Cerebellar nuclear complex (tissue), 1 donor: ENCODE measurements around the gene JAM3.
"Not testable (repeated sequence)": the region's sequence is repeated elsewhere in the genome, so short reads cannot be mapped to it uniquely, and the experiment has no call there.

Source experiments
- DNase-seq, 2 experiments: peaks; one replicate each; lab custom pipeline; 2025; lab: John Stamatoyannopoulos, UW

JAM3 gene

DNA sequence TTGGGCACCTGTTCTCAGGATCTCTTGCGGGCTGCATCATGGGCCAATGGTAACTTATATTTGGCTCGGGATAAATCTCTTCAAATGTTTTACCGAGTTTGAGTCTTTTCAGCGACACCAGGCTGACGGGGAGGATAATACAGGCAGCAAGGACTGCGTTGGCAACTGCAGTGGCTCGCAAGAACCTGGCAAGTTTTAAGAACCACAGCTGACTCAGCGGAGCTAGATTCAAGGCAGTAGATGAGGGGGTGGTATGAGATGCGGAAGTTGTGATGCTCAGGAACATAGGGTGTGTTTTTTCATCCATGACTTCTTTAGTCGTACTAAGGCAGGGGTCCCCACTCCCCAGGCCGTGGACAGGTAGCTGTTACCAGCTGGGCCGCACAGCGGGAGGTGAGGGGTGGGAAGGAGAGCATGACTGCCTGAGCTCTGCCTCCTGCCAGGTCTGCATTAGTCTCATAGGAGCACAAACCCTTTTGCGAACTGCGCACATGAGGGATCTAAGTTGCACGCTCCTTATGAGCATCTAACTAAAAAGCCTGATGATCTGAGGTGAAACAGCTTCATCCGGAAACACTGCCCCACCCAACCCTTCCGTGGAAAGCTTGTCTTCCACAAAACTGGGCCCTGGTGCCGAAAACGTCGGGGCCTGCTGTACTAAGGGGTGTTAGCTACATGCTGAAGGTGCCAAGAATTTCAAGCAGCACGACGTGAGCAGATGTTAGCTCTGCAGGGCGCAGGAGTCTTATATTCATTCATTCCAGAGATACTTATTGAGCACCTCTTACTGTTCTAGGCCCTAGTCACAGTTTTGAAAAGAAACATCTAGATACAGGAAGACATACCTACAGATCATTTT, 6.4 kb upstream of the JAM3 start:
- no peak for DNase-seq

DNA sequence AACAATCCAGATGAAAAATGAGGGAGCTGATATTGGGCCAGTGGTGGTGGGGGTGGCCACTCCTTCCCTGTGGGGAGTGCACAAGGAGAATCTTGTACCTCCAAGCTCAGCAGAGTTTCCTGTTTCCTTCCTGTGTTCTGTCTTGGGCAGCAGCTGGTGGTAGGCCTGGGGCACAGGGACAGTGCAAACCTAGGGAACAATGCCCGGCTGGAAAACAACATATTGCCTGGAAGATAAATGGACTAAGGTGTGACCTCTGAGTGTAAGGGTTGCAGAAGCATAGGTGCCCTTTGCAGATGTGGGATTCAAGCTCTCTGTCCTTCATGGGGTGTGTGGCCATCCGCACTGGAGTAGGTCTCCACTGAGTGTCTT, 5.8 kb upstream of the JAM3 start:
- no peak for DNase-seq

DNA sequence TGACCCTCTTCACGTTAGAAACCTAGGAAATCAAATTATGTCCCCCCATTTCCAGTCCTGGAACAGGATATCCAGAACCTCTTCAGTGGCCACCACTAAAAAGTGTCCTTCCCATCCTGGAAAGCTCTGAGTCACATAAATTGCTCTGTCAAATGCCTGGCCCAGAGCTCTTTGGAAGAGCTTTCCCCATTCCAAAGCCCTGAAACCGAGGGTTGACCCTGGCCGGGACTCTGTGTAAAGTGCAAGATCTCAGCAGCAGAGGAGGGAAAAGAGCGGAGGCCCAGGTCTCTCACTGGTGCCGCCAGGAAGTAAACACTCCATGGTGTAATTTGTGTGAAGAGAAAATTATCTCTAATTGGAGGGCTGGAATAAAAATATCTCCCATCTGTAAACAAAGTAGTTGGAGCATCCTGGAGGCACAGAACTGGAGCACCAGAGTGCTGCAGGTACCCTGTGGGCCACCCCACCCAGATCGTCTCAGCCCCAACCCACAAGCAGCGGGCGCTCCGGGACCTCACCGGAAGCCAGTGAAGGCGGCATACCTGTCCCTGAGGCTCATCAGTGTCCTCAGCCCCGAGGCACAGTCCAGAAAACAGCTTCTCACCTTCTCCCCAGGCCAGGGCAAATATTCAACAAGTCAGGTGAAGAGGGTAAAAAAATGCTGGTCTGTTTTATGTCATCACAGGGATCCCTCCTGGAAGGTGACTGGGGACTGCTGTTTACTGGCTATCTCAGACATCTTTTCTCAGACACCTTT, 4.7 kb upstream of the JAM3 start:
- no peak for DNase-seq

DNA sequence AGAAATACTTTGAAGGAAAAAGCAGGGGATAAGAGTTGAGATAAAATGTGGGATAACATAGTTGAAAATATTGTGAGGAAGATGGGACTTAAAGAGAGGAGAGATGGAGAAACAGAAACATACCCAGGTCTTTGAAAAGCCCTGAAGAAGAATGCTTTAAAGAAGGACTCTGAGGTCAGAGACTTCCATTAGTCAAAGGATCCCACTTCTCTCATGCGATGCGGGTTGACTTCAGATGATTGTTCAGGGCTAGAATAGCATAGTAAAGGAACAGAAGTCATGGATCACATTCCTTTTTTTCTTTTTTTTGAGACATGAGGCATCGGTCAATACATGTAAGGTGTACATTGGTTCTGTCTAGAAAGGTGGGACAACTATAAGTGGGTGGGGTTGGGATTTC, 3.5 kb upstream of the JAM3 start:
- no peak for DNase-seq

DNA sequence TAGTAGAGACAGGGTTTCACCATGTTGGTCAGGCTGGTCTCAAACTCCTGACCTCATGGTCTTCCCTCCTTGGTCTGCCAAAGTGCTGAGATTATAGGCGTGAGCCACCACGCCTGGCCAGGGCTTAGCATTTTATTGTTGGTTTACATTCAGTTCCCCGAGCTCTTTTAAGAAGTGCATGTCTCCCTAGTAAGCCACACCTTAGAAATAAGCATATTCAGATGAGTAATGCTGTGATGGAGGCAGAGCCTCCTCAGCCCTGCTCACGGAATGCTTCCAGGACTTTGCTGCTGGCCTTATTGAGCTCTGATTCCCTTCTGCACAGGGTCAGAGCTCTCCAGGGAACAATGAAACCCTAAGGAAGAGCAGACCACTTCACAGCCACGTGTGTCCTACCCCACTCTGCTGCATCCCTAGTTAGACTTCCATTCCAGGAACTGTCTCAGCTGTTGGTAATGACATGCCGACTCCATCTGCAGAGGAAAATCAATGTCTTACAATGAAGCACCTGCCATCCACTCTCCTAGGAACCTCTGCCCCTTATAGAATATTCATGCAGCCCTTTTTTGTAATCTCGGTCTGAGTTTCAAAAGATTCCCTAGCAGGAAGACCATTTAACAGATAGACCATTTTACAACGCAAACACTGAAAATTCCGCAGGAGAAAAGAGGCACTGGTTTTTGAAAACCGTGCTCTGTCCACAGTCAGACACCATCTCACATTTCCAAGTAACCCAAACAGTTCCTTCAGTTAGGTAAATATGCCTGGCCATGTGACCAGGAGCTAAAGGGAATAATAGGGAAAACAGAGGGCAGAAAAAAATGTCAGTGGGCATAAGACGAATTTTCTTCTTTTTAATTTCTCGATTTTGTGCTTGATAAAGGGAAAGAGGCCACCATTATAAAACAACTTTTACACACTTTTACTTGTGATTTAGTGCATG, 1.7 kb upstream of the JAM3 start:
- DNase-seq: no peak

DNA sequence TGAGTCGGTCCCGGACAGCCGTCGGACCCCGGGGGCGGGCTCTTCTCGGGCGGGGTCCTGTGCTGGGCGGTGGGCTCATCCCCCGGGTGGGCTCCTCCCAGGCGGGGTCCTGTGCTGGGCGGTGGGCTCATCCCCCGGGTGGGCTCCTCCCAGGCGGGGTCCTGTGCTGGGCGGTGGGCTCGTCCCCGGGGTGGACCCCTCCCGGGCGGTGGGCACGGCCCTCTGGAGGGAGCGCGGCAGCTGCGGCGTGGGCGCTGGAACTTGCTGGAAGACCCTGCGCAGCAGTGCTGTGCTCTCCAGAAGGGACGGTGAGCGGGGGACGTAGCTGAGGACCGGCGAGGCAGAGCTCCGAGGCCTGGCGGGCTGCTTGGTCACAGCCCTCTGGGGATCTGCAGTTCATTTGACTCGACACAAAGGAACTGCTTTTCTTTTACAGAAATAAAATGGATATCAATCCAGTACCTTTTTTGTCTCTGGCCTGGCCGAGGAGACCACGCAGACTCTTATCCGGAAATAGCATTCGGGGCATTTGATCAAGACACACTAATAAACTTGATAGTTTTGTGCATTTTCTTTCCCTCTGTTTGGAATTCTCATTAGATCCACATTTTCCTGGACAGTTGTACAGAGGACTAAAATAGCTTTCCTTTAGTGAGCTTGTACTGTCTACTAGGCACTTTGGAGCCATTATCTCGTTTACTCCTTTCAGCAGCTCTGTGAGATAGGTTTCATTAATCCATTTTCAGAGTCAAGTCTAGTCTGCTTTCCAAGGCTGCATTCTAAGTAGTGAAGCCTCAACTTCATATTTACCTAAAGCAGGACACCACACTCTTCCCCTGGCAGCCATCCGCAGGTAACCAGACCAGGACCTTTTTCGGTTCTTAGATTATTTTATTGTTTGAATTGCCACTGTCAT, 812 bp downstream of the JAM3 start:
- DNase-seq: no peak

DNA sequence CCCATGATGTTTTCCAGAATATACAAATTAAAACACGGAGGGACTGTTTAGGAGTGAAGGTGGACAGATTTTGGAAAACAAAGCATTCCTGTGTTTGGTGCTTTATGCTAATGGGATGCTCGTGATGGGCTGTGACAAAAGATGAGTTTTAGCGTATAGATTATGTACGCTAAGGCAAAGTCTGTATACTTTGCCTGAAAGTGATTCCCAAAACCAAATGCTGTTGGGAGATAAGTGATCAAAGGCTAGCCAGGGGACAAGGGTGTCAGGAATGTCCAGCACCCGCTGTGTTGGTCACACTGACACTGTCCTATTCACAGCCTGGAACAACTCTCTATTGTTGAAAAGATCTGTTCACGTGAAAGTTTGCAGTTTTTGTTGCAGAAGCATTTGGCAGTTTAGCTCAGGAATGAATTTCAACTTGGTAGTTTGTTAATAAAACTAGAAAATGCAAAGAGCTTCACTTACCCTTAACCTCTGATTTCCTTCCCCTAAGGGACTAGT, 1.5 kb downstream of the JAM3 start:
- no peak for DNase-seq

DNA sequence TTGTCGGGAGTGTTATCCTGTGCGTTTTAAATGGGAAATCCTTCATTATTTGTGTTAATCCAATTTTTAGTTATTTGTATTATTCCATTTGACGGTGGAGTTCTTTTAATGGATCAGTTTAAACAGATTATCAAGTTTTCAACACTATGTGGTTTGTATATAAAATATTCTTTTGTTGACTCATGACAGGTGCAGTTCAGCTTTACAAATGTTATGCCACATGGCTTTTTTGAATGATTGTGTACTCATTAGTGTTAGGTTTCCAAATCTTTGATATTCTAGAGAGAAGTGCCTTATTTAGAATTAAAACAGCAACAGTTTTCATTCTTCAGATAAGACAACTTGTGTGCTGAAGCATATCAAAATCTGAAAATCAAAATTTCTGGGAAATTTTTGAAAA, 2.4 kb downstream of the JAM3 start:
- no peak for DNase-seq

DNA sequence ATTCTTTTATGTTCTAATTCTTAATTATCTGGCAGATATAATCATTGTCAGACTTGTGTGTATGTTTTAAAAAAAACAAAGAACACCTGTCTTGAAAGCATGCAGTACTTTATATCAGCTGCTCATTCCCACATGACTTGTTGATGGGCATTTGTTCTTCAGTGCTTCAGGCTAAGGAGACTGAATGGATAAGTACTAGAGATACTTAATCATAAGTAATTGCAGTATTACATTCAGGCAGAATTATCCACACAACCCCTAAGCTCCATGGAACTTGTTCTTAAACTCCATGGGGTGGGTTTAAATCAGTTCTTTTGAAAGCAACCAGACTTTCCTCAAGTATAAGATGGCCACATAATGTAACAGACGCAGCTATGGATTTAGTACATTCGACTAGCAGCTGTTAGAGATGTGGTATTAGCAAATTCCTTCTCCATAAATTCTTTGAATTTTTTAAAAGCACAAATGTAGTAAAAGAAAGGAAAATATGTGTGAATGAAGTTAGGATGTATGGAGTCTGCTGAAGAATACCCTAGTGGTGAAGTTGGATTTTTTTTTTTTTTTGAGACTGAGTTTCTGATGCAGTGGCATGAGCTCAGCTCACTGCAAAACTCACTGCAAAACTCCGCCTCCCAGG, 3.0 kb downstream of the JAM3 start:
- DNase-seq: no peak

DNA sequence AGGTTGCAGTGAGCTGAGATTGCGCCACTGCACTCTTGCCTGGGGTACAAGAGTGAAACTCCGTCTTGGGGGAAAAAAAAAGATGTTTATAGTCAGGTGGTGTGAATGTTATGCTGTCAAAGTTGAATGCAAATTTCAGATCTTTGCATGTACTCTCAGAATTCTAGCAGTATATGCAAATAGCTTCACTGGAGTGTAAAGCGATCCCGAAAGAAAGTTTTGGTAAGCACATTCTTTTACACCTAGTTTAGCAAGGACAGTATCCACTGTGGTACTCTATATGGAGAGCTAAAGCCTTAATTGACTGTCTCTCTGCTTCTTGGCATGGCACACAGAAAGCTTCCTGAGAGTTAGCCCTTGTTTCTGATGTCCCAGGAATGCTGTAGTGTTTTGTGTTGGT, 4.0 kb downstream of the JAM3 start:
- no peak for DNase-seq

DNA sequence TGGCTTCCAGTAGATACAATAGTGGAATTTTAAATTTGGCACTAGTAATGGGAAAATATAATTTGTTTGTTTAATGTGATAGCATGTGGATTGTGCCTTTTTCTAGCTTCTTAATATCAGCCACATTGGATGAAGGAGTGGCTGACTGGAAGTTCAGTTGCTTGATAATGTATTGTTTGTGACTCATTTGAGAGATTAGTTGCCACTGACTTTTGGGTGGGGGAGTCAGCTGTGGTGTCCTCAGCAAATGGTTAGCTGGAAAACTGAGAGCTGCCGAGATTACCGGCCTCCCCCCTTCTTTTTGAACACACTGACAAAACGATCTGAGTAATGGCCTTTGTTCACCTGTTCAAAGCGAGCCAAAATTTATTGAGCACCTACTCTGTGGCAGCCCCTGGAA, 5.5 kb downstream of the JAM3 start:
- DNase-seq: no peak

DNA sequence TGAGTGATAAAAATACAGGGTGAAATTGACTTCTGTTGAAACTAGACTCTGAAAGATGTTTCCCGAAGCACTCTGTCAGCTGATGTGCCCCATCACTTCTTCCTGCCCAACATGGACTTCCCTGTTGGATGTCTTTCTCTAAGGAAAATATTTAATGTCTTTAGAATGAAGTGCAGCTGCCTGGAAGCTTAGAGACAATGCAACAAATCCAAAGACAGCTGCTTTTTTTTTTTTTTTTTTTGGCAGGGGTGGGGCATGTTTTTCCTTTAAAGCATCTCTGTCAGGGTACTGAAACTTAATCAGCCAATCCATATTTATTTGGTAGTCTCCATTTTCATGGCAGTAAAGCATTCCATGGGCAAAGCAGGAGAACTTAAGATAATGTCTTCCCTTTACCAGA, 5.9 kb downstream of the JAM3 start:
- no peak for DNase-seq

DNA sequence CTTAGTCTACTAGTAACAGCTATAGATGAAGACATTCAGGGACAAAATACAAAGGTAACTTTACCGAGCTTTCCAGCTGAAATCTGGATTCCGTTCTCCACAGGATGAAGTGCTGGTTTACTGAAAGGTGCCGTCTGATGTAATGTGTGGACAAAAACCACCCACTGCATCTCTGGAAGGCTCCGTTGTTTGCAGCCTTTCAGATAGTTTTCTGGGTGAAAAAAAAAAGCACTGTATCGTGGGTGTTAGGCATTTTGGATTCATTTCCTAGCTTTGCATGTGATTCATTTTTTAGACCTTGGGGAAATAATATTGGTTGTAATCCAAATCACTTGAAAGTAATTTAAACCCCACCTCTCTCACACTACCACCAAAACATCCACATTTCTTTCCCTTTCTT, 10.4 kb downstream of the JAM3 start:
- DNase-seq: no peak

DNA sequence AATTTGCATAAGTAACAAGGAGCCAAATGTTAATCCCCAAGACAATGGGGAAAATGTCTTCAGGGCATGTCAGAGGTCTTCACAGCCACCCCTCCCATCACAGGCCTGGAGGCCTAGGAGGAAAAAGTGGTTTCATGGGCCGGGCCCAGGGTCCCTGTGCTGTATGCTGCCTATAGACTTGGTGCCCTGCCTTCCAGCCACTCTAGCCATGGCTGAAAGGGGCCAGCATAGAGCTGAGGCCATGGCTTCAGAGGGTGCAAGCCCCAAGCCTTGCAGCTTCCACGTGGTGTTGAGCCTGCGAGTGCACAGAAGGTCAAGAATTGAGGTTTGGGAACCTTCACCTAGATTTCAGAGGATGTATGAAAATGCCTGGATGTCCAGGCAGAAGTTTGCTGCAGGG, 12.4 kb downstream of the JAM3 start:
- not testable (repeated sequence) for DNase-seq

DNA sequence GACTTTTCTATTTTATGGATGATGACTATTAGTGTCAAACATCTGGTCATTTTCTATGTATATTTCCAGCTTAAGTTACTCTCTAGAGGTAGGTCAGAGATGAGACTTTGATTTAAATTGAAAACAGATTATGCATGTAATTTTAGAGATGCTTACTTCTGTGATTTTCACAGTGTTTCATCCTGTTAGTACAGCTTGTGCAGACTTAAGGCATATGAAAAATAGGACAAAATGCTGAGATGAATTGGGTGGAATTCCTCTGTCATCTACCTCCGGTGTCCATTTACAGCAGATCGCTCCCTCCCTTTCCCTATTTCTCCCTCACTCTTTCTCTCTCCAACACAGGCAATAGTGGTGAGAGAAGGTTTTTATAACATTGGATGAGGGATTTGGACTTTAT, 14.1 kb downstream of the JAM3 start:
- DNase-seq: no peak

DNA sequence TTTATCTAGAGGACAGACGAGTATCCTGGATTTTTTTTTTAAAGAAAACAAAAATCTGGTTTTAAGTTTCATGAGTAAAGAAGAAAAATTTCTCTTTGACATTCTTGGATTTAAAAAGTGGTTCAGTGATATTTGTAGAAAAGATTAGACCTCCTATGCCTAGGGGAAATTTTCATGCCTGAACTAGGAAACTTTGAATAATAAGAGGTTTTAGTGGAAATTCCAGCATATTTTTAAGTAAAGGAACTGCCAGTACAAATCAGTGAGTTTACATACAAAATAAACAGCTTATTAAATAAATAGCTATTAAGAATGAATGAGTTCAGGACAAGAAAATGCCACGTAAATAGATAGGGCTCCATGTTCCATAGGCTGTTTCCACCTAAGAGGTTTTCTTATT, 17.5 kb downstream of the JAM3 start:
- no peak for DNase-seq

DNA sequence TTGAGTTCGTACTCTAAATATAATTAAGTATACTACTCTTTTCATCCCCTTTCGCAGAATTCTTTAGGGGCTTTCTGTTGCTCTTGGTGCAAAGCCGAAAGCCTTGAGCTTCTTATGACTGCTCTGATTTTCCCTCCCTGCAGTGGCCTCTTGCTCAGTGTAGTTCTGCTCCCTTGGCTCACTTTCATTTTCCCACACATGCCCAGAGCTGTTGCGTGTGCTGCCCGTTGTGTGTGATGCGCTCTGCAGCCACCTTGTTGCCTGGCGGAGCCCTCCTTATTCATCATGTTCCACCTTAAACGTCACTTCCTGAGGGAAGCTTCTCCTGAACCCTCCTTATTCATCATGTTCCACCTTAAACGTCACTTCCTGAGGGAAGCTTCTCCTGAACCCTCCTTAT, 23.1 kb downstream of the JAM3 start:
- not testable (repeated sequence) for DNase-seq

DNA sequence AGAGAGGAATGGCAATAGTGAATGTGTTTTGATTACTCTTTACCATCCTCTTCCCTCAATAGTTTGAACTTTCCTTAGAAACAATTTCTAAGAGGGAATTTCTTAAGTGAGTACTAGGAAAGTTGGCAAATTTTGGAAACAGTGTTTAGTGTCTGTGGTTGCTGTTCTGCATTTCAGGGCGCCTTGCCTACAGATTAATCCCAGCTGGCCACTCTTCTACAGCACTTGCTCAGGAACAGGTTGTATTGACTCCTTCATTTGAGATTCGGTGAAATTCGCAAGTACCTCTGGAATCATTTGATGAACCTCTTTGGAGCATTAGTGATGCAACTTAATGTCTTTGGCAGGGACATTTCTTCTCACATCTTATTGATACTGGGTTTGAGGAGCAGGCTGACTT, 28.3 kb downstream of the JAM3 start:
- DNase-seq: no peak

DNA sequence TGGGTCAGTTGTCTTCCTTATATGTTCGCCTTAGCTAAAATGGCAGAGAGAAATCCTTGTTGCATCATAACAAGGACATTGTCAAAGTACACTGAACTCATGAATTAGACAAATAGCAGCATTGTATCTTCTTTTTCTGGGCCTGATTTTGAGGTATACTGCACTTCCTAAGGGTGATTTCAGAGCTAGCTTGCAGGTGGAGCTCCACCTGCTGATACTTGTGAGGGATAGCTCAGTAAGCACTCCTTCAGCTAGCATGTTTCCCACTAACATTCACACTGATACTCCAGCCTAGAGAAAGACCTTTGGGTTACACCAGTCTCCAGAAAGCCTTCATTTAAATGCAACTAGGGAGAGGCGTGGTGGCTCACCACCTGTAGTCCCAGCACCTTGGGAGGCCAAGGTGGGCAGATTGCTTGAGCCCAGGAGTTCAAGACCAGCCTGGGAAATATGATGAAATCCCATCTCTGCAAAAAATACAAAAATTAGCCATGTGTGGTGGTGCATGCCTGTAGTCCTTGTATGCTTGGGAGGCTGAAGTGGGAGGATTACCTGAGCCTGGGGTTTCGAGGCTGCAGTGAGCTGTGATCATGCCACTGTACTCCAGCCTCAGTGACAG, 29.8 kb downstream of the JAM3 start:
- DNase-seq: no peak

DNA sequence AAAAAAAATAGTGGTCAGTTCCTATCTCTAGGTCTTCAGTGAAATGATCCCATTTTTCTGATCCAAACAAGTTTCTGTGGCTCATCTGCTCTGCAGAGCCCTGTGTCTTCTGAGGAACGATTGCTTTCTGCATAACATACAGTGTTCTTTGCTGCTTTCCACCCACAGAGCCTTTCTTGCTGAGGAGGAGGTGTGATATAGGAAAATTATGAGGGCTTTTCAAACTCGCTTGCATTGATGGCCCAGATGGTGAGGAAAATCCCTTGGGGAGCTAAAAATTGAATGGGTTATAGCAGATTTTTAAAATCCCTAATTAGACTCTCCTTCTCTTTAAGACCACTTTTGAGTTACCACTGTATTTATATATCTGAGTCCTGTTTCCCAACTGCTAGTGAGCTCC, 31.3 kb downstream of the JAM3 start:
- DNase-seq: no peak
